ENCODE data around the gene ACSM6.

GRCh38 chr10:95214369-95214768 is 20.3 kb downstream of the ACSM6 start:
- TF ChIP-seq CTCF (IDR thresholded peaks at IDR 0.05) (no peak), POLR2A (IDR thresholded peaks at IDR 0.05) (no peak), EP300 (IDR thresholded peaks at IDR 0.05) (no peak)

All from tibial nerve (tissue), 4 donors.